ENCODE results near the gene WNT7B.

The WNT7B gene

DNA sequence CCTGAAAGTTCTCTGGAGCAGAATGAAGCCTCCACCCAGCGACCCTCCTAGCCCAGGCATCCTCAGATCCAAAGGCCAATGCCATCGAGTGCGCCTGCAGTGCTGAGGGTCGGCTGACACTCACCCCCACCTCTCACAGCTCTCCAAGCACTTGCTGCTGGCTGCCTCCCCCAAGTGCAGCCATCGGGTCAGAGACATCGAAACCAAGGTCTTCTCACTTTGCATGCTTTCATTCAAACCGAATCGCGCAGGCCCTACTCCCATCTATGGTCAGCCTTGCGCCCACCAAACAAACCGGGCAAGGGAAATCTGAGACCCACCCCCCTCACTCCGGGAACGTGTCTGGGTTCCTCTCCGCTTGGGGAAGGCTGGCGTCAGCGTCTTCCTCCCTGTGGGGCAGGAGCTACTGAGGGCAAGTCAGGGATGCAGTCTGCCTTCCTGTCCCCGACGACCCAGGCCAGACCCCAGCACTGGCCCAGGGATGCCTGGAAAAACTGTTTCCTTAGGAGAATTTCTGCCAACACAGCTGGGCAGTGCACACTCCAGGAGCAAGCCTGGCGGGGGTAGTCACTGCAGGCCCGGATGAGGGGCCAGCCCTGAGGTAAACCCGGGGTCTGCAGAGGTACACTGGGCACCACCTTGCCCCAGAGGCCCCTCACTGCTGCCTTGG is 7.0 kb downstream of the WNT7B start:
- no peak for DNase-seq

- DNase-seq = no peak
These were observed 7.6 kb downstream of the WNT7B start for GRCh38 chr22:45969414-45969799.

GRCh38 chr22:45968751-45969413 is 8.1 kb downstream of the WNT7B start:
- no peak for DNase-seq

DNA sequence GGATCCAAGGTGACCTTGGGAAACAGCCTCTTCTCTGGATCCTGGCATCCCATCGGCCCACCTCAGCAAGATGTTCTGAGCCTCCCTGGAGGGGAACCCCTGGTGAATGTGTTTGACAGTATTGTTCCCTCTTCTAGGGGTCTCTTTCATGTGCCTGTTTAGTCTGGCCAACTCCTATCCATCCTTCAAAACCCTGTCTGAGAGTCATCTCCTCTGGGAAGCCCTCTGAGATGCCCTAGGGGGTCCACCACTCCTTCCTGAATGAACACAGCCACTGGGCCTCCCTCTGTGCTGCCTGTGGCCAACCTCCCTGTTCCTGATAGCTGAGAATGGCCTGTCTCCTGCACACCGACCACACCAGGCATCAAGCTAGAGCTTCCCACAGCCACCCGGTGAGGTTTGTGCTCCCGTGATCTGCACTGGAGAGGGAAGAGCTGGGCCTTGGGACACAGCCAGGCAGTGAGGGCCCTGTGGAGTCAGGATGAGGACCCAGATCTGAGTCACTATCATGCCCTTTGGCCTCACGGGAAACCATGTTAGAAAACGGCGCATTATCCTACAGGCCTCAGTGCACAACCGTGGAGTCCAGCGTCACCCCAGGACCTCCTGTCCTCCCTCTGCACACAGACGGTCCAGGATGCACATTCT is 8.8 kb downstream of the WNT7B start:
- DNase-seq = no peak

GRCh38 chr22:45966895-45967365 is 10.0 kb downstream of the WNT7B start:
- DNase-seq = no peak

DNA sequence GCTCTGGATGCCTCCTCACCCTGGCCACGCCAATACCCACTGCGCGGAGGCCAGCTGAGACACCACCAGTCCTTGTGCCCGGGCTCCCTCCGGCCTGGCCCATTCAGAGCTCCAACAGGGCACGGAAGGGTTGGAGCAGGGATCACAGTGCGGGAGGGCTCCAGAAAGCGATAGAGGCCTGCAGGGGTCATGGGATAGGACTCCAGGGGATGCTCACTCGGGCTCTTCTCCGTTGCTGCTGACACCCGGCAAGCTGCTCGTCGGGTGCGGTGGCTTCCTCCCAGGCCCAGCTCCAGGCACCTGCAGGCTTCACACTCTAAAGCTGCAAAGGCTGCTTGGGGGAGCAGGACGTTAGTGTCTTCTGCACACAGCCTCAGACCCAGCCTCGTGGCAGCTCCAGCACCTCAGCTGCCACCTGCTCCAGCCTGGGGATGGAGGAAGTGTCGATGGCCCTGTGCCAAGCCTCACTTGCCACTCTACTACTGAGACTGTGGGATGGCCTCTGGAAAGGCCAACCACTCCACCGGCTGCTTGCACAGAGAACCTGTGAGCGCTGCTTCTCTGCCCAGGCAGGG is 10.6 kb downstream of the WNT7B start:
- no peak for DNase-seq

DNA sequence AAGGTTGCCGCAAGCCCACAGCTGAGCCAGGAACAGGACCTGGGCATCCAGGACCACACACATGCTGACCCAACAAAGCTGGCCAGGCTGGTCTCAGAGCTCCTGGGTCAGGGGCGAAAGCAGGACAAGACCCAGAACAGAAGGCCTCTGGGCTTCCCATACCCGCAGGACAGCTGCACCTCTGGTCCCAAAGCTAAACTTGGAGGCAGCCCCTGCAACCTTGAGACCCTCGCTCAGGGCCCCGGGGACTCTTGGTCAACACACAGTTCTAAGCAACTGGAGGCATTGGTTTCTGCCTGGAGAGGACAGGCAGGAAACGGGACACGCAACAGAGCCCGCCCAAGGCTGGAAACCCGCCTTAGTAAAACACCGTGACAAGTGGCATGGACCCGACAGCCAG is 11.4 kb downstream of the WNT7B start:
- DNase-seq = no peak

DNA sequence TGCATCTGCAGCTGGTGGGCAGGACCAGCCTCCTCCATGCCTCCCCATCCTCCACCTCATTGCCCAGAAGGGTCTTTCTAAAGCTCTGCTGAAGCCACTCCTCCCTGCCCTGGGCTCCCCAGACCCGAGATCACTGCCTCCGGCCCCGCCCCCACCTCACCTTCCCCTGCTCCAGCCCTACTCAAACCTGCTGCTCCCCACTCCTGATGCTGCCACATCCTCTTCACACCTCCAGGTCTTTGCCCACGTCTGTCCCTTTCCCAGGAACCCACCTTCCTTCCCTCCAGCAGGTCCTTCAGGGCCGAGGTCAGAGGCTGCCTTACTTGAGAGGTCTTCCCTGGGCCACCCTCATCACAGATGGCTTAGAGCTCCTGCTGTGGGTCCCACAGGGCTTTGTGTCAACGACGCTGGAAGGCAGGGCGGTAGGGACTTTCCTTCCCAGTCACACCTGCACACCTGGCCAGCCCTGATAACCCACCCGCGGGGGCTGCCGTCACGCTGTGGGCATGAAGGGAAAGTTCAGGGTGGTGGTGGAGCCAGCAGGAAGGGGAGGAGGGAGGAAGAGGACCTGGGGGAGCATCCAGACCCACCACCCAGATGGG is 11.9 kb downstream of the WNT7B start:
- no peak for DNase-seq

GRCh38 chr22:45964372-45964771 is 12.6 kb downstream of the WNT7B start:
- DNase-seq = no peak

DNA sequence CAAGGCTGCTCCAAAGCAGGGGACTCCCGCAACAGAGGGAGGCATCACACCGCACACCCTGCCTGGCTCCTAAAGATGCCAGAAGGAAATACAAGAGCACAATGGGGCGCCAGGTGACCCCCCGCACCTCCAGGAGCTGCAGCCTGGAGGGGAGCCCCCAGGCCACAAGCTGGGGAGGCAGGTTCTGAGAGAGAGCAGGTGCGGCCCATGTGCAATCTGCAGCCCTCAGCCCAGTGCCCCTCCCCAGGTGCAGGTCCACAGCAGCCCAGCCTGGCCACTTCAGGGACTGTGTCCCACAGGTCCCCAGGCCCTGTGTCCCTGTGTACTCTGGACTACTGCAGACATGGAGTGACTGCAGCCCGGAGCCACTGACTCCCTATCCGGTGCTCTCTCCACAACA is 13.1 kb downstream of the WNT7B start:
- no peak for DNase-seq

DNA sequence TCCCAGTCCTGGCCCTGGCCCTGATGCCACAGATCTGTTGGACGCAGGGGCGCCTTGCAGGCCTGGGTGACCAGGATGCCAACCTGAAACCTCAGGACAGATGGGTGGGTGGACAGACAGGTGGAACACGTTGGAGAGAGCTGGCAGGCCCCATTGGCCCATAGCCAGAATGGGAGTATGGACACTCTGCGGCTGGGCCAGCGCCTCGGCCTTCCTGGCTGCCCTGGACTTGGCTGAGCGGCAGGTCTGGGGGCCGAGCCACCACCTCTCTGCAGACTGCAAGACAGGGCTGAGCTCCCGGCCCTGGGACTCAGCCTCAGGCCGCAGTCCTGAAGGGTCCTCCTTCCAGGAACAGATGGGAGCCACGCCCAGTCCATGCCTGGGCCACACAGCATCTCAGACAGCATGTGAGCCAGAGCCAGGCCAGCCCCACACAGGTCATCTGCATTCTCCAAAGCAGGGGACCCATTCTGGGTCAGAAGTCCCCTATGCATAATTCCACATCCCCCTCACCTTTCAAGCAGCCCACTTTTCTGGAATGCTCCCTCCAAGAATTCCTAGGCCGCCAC is 14.1 kb downstream of the WNT7B start:
- DNase-seq = no peak

GRCh38 chr22:45962434-45962718 is 14.6 kb downstream of the WNT7B start:
- DNase-seq = no peak

- no peak for DNase-seq
These were observed 15.1 kb downstream of the WNT7B start for GRCh38 chr22:45961679-45962433.

GRCh38 chr22:45960477-45961386 is 16.2 kb downstream of the WNT7B start:
- DNase-seq = no peak

GRCh38 chr22:45959719-45960476 is 17.1 kb downstream of the WNT7B start:
- DNase-seq = no peak

DNA sequence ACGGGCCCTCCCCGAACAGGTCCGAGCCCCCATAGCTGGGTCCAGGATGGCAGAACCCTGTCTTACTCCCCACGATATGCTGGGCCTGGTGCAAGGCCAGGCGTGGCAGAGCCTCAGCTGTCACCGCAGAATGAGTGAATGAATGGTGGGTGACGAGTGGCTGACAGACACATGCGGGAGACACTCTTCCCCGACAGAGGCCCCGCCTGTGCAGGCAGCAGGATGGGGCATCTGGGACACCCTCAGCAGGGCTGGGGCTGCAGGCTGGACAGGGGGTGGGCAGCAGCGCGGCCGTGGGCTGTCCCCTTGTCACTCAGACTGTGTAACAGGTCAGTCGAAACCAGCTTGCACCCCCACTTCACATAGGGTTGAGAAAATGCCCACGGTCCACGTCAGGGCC is 18.0 kb downstream of the WNT7B start:
- DNase-seq = no peak

- DNase-seq = no peak
These were observed 19.1 kb downstream of the WNT7B start for GRCh38 chr22:45957826-45958225.

- no peak for DNase-seq
These were observed 23.8 kb downstream of the WNT7B start for GRCh38 chr22:45953178-45953577.

- no peak for DNase-seq
These were observed 24.4 kb downstream of the WNT7B start for GRCh38 chr22:45952553-45952952.

DNA sequence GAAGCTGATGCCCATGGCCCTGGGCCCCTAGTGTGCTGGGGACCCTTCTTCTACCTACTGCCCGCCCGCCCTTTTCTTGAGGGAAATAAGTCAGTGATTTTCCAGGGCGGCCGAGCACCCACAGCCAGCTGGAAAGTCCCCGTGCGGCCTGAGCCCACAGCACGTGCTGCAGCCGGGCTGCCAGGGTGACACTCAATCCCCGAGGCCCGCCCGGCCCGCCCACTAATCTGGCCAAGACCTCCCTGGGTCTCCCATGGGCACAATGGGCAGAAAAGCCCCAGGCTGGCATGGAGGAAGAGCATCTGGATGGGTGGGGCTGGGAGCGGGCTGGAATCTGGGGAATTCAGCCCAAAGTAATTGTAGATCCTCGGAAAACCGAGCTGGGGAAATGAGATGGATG is 24.8 kb downstream of the WNT7B start:
- DNase-seq = no peak

- DNase-seq = no peak
These were observed 27.1 kb downstream of the WNT7B start for GRCh38 chr22:45949891-45950290.
